HG02884 (cell line): ENCODE measurements around the gene PNMA1.
A peak's percentile ranks its signal among the peaks of the same experiment; 100 is the strongest.

Source experiments
- ATAC-seq: cut with Tn5 transposase; IDR thresholded peaks from one replicate; pipeline ENCODE4 v1.9.1; 2021; ENCODE audit warnings: mild to moderate bottlenecking, moderate library complexity; ENCODE audit not compliant: unreplicated experiment

The PNMA1 gene

GRCh38 chr14:73751157-73751691, 37.0 kb upstream of the PNMA1 start:
- no peak for ATAC-seq

- ATAC-seq, result no peak
Measured at GRCh38 chr14:73750531-73750901, 36.3 kb upstream of the PNMA1 start.

- ATAC-seq, result no peak
Measured at GRCh38 chr14:73749706-73750530, 35.7 kb upstream of the PNMA1 start.

GRCh38 chr14:73748858-73749357, 34.7 kb upstream of the PNMA1 start:
- ATAC-seq, result no peak

GRCh38 chr14:73747379-73748211, 33.4 kb upstream of the PNMA1 start:
- ATAC-seq, result no peak

- ATAC-seq, result no peak
Measured at GRCh38 chr14:73746520-73747378, 32.6 kb upstream of the PNMA1 start.

GRCh38 chr14:73745571-73746519, 31.7 kb upstream of the PNMA1 start:
- no peak for ATAC-seq

- no peak for ATAC-seq
Measured at GRCh38 chr14:73744874-73745529, 30.8 kb upstream of the PNMA1 start.

GRCh38 chr14:73744175-73744867, 30.1 kb upstream of the PNMA1 start:
- ATAC-seq, result no peak

GRCh38 chr14:73743431-73743931, 29.3 kb upstream of the PNMA1 start:
- ATAC-seq, result peak; percentile 49

- no peak for ATAC-seq
Measured at GRCh38 chr14:73742520-73743238, 28.5 kb upstream of the PNMA1 start.

GRCh38 chr14:73741876-73742519, 27.8 kb upstream of the PNMA1 start:
- no peak for ATAC-seq

GRCh38 chr14:73741386-73741875, 27.2 kb upstream of the PNMA1 start:
- ATAC-seq, result no peak

- ATAC-seq, result no peak
Measured at GRCh38 chr14:73740618-73741326, 26.6 kb upstream of the PNMA1 start.

- no peak for ATAC-seq
Measured at GRCh38 chr14:73739899-73740617, 25.9 kb upstream of the PNMA1 start.
